ENCODE results near the gene TREML2.

DNA sequence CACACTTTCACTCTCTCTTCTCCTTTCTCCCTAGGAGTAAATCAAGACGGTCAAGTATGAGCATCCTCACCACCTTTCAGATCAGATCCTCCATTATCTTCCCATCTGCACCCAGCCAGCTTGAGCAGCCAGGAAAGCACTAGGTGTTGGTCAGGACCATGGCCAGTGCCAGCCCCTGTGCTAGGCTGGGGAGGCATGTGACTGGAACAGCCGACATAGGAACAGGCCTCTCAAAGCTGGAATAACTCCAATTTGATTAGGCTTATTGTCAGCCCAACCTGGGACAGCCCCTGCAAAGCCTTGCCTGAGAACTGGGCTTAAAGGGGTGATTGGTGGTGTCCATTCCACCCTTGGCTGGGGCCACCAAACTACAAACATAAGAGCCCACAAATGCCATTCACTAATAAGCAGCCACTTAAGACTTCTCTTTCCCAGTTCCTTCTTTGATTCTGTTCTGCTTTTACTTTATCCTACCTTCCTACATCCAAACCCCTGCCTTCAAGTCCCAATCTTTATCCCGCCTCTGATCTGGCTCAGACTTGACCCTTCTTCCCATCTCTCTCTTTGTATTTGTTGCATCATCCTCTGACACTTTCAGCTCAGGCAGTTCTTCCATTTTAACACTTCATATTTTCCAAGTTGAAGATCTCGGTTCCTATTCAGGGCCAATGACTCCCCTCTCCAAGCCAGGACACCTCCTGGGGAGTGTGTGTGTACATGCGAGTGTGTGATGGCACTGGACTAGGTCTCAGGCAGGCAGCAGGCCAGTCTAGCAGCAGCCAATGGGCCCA lies 33.6 kb downstream of the TREML2 start:
- TF ChIP-seq, protein P1, sequence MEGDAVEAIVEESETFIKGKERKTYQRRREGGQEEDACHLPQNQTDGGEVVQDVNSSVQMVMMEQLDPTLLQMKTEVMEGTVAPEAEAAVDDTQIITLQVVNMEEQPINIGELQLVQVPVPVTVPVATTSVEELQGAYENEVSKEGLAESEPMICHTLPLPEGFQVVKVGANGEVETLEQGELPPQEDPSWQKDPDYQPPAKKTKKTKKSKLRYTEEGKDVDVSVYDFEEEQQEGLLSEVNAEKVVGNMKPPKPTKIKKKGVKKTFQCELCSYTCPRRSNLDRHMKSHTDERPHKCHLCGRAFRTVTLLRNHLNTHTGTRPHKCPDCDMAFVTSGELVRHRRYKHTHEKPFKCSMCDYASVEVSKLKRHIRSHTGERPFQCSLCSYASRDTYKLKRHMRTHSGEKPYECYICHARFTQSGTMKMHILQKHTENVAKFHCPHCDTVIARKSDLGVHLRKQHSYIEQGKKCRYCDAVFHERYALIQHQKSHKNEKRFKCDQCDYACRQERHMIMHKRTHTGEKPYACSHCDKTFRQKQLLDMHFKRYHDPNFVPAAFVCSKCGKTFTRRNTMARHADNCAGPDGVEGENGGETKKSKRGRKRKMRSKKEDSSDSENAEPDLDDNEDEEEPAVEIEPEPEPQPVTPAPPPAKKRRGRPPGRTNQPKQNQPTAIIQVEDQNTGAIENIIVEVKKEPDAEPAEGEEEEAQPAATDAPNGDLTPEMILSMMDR (conservative IDR thresholded peaks at IDR 0.05) = no peak
- TF ChIP-seq EZH2 (IDR thresholded peaks at IDR 0.05; ENCODE audit: low read depth) = no peak
